ENCODE results near the gene PLSCR5. TPM values are rescaled to one million over a fixed set of nuclear protein-coding genes. Genes with fewer than 3 reads are reported as not detected.

The PLSCR5 gene
- total RNA-seq, 1 donor from 2014 or later = not detected

- Histone ChIP-seq H3K9me3 (no peaks in the 10 kb centered on the region), H3K36me3 (no peaks in the 10 kb centered on the region), H3K4me3 (no peak overlapping the region), H3K27me3 (no peaks in the 10 kb centered on the region), H3K4me1 (no peaks in the 10 kb centered on the region), H3K27ac (no peak overlapping the region)
- intact Hi-C loops (cut with DNase I) = no loop called here
- no peak for TF ChIP-seq CTCF (IDR thresholded peaks at IDR 0.05)
- DNase-seq (ENCODE audit: low spot score in 2 of 2) = no peak
Measured at GRCh38 chr3:146640361-146640760, 35.2 kb upstream of the PLSCR5 start.

- H3K27ac ChIP-seq = no peak overlapping the region
- no peaks in the 10 kb centered on the region for H3K36me3 ChIP-seq
- no peak for DNase-seq (ENCODE audit: low spot score in 2 of 2)
- intact Hi-C loops (cut with DNase I) = loop anchor here (5.0 kb wide), 1 partner anchor 46 kb away; no protein-coding TSS in a partner anchor
- peak in 2 of 3 experiments; percentile 27 to 38 for TF ChIP-seq CTCF (IDR thresholded peaks at IDR 0.05)
- no peak overlapping the region for H3K4me3 ChIP-seq
- no peaks in the 10 kb centered on the region for H3K9me3 ChIP-seq
- H3K4me1 ChIP-seq = no peaks in the 10 kb centered on the region
- no peaks in the 10 kb centered on the region for H3K27me3 ChIP-seq
Measured at GRCh38 chr3:146638718-146639117, 33.6 kb upstream of the PLSCR5 start.

- Histone ChIP-seq H3K27me3 (no peaks in the 10 kb centered on the region), H3K4me3 (no peak overlapping the region), H3K4me1 (no peaks in the 10 kb centered on the region), H3K36me3 (no peaks in the 10 kb centered on the region), H3K27ac (no peak overlapping the region), H3K9me3 (no peaks in the 10 kb centered on the region)
- no peak for DNase-seq (ENCODE audit: low spot score in 2 of 2)
- TF ChIP-seq CTCF (IDR thresholded peaks at IDR 0.05) = no peak
- intact Hi-C loops (cut with DNase I) = loop anchor here (5.0 kb wide), 1 partner anchor 46 kb away; no protein-coding TSS in a partner anchor
Measured at GRCh38 chr3:146637871-146638270, 32.7 kb upstream of the PLSCR5 start.

- Histone ChIP-seq H3K27me3 (no peaks in the 10 kb centered on the region), H3K27ac (no peak overlapping the region), H3K9me3 (no peaks in the 10 kb centered on the region), H3K36me3 (no peaks in the 10 kb centered on the region), H3K4me3 (no peak overlapping the region), H3K4me1 (no peaks in the 10 kb centered on the region)
- intact Hi-C loops (cut with DNase I) = loop anchor here (5.0 kb wide), 1 partner anchor 45 kb away; no protein-coding TSS in a partner anchor
- DNase-seq (ENCODE audit: low spot score in 2 of 2) = no peak
- no peak for TF ChIP-seq CTCF (IDR thresholded peaks at IDR 0.05)
Measured at GRCh38 chr3:146636881-146637280, 31.7 kb upstream of the PLSCR5 start.

GRCh38 chr3:146634346-146634745 is 29.2 kb upstream of the PLSCR5 start:
- H3K36me3 ChIP-seq = no peaks in the 10 kb centered on the region
- no peaks in the 10 kb centered on the region for H3K9me3 ChIP-seq
- DNase-seq (ENCODE audit: low spot score in 2 of 2) = no peak
- H3K4me1 ChIP-seq = no peaks in the 10 kb centered on the region
- no peak overlapping the region for H3K27ac ChIP-seq
- TF ChIP-seq CTCF (IDR thresholded peaks at IDR 0.05) = no peak
- H3K27me3 ChIP-seq = no peaks in the 10 kb centered on the region
- intact Hi-C loops (cut with DNase I) = no loop called here
- H3K4me3 ChIP-seq = no peak overlapping the region

GRCh38 chr3:146628671-146629070 is 23.5 kb upstream of the PLSCR5 start:
- Histone ChIP-seq H3K4me1 (no peaks in the 10 kb centered on the region), H3K9me3 (no peaks in the 10 kb centered on the region), H3K27me3 (no peaks in the 10 kb centered on the region), H3K4me3 (no peak overlapping the region), H3K36me3 (no peaks in the 10 kb centered on the region), H3K27ac (no peak overlapping the region)
- intact Hi-C loops (cut with DNase I) = no loop called here
- no peak for DNase-seq (ENCODE audit: low spot score in 2 of 2)
- no peak for TF ChIP-seq CTCF (IDR thresholded peaks at IDR 0.05)

Data from ascending aorta (tissue), 2 donors.